ENCODE data around the gene HLA-DMB. TPM values are rescaled to one million over a fixed set of nuclear protein-coding genes. Genes with fewer than 3 reads are reported as not detected.
A peak's percentile ranks its signal among the peaks of the same experiment; 100 is the strongest.

Gene HLA-DMB
- total RNA-seq, 1 donor from 2014 or later: 10.3 TPM

- no peak for TF ChIP-seq POLR2A (IDR thresholded peaks at IDR 0.05)
- TF ChIP-seq POLR2AphosphoS5 (IDR thresholded peaks at IDR 0.05; ENCODE audit: insufficient read depth in 1 of 2, low read depth in 1 of 2): no peak
- peak; percentile 46 to 72 (median 53) for TF ChIP-seq CTCF (IDR thresholded peaks at IDR 0.05)
- DNase-seq (ENCODE audit: extremely low spot score in 2 of 2): no peak
- intact Hi-C loops (cut with DNase I): loop anchor here (10.0 kb wide), 1 partner anchor 279 kb away; no protein-coding TSS in a partner anchor
- Histone ChIP-seq H3K4me3 (no peak overlapping the region), H3K27ac (no peak overlapping the region), H3K9me3 (no peaks in the 10 kb centered on the region), H3K36me3 (no peaks in the 10 kb centered on the region), H3K27me3 (no peaks in the 10 kb centered on the region), H3K4me1 (peaks cover 21% of the 10 kb centered on the region)
These were observed 55.0 kb downstream of the HLA-DMB start for GRCh38 chr6:32885698-32886286.

Small RNA genes lying within 50 kb of the gene (small RNA-seq; reads per million reads assigned to genes)
- gene HLA-Z: not detected

Other genes with a start within 250 kb of the HLA-DMB start
- gene HLA-DQA2, start 199.6 kb downstream of the HLA-DMB start, total RNA-seq: 2.2 TPM
- gene HLA-DQB2, start 177.5 kb downstream of the HLA-DMB start, total RNA-seq: 4.7 TPM
- 2.7 TPM for gene HLA-DOB, start 124.0 kb downstream of the HLA-DMB start, total RNA-seq
- gene TAP2, start 102.3 kb downstream of the HLA-DMB start, total RNA-seq: 19.9 TPM
- 31.9 TPM for gene PSMB8, start 97.0 kb downstream of the HLA-DMB start, total RNA-seq
- gene TAP1, start 87.3 kb downstream of the HLA-DMB start, total RNA-seq: 50.6 TPM
- gene PSMB9, start 86.8 kb downstream of the HLA-DMB start, total RNA-seq: 19.6 TPM
- gene HLA-DMA, start 12.1 kb upstream of the HLA-DMB start, total RNA-seq: 27.7 TPM
- gene BRD2, start 27.6 kb upstream of the HLA-DMB start, total RNA-seq: 125 TPM
- gene HLA-DOA, start 68.6 kb upstream of the HLA-DMB start, total RNA-seq: 30.2 TPM
- 82.3 TPM for gene HLA-DPA1, start 132.6 kb upstream of the HLA-DMB start, total RNA-seq
- 94.8 TPM for gene HLA-DPB1, start 135.0 kb upstream of the HLA-DMB start, total RNA-seq